GM18909 (cell line): Measurements from ENCODE around the gene ITGA2B.
"Not testable (repeated sequence)": the region's sequence is repeated elsewhere in the genome, so short reads cannot be mapped to it uniquely, and the experiment has no call there.

Source experiments
- ATAC-seq: cut with Tn5 transposase; IDR thresholded peaks from one replicate; pipeline ENCODE4 v1.9.1; 2021; ENCODE audit warnings: mild to moderate bottlenecking; ENCODE audit not compliant: unreplicated experiment, poor library complexity

Gene ITGA2B

DNA sequence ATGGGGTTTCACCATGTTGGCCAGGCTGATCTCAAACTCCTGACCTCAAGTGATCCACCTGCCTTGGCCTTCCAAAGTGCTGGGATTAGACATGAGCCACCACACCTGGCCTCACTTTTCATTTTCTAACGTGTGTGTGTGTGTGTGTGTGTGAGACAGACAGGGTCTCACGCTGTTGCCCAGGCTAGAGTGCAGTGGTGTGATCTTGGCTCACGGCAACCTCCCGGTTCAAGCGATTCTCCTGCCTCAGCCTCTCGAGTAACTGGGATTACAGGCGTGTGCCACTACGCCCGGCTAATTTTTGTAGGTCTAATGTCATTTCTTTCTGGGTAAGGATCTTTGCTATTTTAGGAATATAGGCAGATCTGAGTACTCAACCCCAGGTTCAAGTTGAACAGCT lies 4.7 kb upstream of the ITGA2B start:
- not testable (repeated sequence) for ATAC-seq

DNA sequence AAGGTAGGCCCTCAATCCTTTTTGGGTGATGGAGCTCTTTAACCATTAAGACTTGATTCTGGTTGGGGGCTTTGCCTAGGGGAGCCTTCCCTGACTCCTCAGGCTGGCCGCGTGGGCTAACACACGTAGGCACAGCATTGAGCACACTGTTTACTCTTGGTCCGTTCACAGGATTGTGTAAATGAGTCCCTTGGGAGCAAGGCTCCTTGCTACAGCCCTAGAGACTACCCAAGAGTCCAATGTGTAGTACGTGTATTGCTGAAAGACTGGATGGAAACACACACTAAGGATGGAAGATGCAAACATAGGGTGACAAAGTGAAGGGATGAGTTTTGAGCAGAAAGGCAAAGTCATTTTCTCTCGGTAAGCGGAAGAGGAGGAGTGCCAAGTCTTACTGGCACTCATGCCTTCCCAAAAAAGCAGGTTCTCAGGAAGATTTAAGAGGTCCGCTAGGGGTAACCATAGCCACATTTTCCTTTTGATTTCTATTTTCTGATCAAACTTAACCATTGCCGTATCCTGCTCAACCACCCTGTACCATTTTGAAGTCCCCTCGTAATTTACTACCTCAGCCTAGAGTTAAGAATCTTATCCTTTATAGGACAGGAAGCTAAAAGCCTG lies 911 bp upstream of the ITGA2B start:
- ATAC-seq: no peak

DNA sequence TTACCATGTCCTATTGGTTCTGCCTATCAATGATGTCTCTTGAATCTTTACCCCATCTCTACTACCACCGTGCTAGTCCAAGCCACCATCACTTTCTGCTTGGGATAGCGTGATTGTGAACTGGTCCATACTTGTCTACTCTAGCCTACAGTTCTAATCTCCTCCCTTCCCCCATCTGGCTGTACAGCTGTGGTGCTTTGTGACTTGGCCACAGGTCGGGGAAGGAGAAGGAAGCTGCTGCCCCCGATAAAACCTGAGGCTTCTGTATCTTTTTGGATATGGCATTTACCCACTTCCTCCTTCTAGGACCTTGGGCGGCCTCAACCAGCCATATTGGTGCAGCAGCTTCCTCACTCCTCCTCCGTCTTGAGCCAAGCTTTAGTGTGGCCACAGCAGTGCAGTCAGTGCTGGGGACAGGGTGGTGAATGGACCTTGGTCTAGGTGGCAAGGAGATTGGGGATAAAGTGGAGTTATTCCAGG lies 314 bp upstream of the ITGA2B start:
- ATAC-seq: no peak

DNA sequence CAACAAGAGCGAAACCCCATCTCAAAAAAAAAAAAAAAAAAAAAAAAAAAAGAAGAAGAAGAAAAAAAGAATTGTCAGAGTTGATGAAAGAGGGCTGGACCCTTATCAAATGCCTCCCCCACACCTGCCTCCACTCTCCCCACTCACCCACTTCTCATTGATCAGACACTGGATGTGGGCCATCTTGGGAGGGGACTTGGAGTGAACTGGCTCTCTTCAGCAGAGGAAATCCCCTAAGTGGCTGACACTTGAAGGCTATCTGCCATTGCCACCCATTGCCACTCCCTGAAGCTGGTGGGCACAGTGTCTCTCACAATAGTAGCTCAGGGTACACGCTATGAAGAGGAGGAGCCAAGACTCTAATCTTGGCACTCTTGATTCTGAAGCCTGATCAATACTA lies 1.6 kb downstream of the ITGA2B start:
- no peak for ATAC-seq

DNA sequence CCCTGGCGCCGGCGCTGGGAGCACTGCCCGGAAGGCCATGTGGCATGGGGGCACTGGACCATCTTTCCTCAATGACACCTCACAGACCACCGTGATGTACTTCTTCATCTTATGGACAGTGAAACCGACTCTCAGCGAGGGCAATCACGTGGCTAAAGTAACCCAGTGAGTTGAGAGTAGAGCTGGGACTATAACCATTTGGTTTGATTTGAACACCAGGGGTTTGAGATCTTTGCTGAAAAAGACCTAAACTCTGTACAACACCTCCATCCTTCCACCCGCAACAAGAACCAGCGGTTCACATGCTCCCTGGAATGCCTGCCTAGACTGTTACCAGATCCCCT lies 3.3 kb downstream of the ITGA2B start:
- no peak for ATAC-seq

DNA sequence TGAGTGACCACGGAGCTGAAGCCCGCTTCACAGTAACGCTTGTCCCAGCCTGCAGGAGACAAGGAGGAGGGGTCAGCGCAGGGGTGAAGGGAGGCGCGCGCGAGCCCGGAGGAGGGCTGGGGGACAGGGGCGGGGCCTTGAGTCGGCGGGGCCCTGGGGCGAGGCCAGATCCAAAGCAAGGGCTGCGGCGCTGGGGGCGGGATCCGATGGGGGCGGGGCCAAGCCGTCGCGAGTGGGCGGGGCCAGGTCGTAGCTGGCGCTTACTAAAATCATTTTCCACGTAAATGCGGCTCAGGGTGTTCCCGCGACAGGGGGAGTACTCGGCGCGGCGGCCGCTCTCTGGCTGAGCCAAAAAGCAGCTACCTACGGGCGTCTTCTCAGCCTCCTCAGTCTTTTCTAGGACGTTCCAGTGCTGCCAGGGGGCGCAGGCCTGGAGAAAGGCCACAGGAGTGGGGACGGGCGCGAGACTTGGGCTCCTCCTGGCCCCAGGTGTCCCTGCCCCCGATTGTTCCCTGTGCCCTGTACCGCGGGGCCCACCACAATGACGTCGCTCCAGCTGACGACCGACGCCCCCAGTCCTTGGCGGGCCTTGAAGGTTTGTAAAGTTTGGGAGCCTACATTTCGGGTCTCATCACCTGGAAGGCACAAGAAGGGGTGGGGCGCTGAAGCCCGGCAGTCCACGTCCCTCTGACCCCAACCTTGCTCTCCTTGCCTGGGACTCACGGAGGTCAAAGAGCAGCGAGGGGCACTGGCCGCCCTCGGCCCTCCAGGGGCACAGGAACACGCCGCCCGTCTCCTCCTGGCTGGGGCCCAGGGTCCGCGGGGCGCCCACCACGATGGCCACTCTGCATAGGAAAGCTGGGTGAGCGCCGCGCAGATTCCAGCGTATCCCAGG lies 3.9 kb downstream of the ITGA2B start:
- no peak for ATAC-seq

DNA sequence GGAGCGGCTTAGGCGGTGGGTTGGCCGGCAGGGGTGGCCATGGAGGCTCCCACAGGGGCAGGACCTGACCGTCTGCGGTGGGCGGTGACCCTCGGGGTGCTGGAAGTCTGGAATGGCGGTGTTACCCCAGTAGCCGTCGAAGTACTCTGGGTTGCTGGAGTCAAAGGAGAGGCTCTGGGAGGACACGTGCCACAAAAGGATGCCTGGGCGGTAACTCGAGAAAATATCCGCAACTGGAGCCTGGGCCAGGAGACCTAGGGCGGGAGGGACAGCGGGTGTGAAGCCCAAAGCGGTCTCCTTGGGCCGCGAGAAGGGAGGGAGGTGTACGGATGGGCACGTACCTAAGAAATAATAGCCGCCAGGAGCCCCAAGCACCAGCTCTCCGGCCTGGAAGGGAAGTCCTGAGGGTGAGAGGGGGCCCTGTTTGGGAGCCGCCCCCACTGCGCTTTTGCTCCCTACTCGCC lies 4.6 kb downstream of the ITGA2B start:
- no peak for ATAC-seq

DNA sequence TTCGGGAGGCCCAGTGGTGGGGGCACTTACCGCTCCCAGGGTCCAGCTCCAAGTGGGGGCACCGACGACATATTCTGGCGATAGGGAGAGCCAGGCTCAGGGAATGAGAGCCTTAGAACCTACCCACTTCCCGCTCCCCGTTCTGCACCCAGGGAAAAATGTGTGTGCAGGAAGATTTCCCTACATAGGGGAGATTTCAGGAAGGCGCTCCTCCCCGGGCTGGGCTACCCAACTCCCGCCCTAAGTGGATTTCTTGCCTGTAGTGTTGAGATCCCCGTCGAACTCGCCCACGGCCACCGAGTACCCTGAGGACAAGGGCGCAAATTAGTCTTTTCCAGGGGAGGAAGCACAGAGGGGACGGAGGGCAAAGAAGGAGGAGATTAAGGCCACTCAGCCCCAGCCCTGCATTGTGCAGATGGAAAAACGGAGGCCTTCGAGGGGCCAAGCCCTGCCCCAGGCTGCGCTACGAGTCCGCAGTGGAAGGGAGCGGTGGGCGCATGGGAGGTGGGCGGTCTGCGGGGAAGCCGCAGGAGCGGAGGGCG lies 5.1 kb downstream of the ITGA2B start:
- ATAC-seq: no peak

DNA sequence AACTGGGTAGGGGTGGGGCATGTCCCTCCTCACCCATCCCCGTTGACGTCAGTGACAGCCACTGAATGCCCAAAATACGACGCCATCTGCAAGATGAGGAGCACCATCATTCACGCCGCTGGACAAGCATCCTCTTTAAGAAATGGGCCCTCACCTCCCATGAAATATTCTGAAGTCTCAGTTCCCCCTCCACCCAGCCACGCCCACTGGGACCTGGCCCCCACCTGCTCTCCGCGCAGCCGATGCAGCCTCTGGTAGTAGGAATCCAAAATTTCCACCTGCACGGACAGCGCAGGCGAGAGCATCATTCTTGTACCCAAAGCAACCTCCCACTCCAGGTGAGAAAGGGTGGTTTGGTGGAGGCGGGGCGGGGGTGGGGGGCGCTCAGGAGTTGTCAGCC lies 5.6 kb downstream of the ITGA2B start:
- ATAC-seq: no peak

DNA sequence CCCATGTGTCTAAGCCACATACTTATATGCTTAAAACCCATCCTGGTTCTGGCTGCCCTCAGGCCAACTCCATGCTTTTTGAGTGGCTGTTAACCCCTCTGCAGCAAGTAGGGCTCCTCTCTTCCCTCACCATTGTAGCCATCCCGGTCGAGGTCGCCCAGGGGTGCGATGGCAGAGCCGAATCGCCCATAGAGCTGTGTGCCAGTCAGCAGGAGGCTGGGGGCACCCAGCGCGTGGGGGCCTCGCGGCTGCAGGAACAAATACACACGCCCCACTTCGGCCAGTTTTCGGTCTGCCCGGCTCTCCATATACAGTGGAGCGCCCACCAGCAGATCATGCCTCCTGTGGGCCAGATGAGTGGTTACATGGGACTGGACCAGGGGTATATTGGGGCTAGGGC lies 6.1 kb downstream of the ITGA2B start:
- no peak for ATAC-seq

DNA sequence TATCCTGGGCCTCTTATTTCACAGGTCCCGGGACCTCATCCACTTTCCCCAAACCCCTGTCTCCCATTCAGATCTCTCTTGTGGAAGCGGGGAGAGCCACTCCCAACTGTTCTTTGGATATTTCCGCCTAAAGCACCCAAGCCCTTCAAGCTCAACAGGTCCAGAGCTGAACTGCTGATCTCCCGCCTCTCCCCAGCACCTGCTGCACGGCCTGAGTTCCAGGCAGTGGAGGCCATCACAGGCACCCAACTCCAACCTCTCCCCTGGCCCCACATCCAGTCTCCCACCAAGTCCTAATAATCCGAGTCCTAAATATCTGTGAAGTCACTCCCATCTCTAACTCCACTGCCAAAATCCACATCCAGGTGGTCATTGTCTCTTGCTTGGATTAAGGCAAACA lies 6.5 kb downstream of the ITGA2B start:
- no peak for ATAC-seq

DNA sequence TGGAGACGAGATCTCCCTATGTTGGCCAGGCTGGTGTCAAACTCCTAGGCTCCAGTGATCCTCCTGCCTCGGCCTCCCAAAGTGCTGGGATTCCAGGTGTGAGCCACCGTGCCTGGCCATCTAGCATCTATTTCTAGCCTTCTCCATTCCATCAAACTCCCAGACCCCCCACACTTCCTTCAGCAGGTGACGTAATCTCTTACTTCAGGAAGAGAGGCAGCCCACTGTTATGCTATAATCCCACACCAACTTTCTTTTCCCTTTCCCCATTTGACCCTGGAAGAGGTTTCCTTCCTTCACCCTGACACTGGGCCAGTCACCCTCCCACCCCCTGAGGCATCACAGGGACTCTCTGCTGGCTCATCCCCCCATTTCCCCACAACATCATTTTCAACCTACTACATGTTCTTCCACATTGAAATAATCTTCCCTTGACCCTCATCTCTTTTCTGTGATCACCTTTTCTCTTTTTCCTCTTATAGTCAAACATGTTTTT lies 7.6 kb downstream of the ITGA2B start:
- ATAC-seq: no peak

DNA sequence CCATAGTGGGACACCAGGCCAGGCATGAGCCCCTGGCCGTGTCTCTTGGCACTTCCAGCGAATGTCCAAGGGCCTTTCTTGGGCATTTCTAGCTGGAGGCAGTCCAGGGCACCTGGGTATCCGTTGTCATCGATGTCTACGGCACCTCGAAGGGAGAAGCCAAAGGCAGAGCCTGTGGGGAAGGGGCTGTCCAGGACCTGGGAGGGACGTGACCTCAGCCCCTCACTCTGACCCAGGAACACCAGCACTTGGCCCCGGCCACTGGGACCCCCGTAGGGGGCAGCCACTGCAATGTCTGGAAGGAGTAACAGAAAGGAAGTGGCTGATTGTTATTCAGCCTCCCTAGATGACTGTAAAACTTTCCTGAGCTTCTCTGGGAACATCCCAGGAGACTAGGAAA lies 8.7 kb downstream of the ITGA2B start:
- ATAC-seq: no peak

DNA sequence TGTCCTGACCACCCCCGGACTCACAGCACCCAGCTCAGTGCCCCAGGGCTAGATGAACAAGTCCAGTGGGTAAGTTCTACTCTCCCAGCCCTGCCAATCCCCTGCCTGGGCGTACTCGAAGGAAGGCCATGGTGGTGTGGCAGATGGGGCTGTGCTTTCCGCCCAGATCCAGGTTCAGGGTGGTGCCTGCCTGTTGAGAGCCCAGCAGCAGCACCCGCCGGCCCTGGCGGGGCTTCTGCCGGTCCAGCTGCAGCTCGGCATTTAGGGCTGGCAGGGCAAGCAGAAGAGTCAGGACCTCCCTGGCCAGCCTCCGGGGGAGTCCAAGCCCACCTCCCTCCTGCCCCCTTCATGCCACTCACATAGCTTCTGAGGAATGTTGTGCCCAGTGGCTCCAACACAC lies 9.6 kb downstream of the ITGA2B start:
- ATAC-seq: no peak

DNA sequence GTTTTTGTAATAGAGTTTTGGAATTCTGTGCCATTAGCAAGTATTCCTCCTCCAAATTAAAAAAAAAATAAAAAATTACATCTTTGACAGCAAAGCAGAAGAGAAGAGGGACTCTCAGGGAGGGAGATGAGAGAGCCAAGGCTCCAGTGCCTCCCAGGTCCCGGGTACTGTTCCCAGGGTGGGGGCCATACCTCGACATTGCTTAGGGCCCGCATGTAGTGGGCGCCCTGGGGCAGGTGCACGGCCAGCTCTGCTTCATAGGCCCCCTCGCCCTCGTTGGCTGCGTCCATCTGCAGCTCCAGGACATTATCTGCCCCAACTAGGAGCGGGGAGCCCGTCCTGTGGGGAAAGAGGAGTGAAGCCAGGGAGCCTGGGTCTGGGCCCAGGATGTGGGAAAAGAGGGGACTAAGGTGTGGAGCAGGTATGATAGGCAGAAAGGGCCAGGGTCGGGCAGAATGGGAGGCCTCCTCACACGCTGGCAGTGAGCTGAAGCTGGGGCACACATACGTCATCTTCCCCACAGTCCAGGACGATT lies 11.2 kb downstream of the ITGA2B start:
- no peak for ATAC-seq

DNA sequence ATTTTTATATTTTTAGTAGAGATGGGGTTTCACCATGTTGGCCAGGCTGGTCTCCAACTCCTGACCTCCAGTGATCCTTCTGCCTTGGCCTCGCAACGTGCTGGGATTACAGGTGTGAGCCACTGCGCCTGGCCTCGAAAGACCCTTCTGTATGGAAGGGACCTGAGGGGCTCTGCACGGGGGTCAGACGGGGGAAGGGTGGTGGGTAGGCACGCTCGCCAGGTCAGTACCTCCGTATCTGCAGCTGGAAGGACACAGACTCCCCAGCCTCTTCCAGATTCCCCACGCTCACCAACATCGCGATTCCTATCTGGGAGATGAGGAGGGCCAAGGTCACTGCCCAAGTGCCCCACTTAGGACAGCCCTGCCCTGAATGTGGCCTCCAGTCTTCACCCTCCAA lies 12.7 kb downstream of the ITGA2B start:
- ATAC-seq: no peak

DNA sequence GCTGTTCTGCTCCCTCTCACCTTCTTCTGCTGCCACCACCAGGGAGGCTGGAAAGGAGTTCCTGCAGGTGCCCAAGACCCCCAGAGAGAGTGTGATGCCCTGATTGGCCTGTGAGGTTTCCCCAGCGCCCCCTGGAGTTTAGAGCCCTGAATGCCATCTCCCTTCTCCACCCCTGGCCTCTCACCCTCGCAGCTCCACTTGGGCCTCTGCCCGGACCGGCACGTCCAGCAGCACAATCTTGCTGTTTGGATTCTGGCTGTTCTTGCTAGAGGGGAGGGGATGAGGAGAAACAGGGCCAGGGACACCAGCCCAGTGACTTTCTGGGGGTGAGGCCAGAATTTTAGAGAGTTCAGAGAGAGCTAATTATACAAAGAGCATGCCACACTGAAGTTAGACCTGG lies 13.3 kb downstream of the ITGA2B start:
- ATAC-seq: no peak

DNA sequence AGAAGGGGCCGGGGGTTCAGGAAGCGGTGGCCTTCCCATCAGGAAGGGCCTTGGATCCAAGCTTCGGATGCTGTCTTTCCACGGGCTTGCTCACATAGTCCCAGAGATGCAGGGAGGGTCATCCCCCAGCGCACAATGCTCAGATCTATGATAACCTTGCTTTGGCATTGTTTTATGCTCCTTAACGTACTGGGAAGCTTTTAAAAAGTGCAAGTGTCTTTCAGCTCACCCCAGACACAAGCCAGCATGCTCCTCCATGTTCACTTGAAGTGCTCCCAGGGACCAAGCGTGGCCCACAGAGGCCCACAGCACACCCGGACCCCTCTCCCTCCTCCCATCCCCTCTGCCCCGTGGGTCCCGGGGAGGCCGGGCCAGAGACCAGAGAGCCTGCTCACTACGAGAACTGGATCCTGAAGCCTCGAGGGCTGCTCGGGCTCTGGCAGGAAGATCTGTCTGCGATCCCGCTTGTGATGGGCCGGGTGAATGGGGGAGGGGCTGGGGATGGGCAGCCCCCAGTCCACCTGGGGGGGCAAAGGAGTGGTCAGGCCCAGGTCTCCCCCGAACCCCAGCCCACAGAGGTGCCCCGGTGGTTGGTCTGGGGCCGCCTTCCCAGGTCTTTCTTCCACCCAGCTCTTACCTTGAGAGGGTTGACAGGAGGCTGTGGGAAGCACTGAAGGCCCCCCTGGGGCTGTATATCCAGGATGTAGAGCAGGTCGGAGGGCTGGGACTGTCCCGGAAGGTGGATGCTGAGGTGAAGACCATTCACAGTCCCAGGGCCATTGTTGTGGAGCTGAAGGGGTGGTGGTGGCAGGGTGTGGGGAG lies 14.0 kb downstream of the ITGA2B start:
- ATAC-seq: no peak

DNA sequence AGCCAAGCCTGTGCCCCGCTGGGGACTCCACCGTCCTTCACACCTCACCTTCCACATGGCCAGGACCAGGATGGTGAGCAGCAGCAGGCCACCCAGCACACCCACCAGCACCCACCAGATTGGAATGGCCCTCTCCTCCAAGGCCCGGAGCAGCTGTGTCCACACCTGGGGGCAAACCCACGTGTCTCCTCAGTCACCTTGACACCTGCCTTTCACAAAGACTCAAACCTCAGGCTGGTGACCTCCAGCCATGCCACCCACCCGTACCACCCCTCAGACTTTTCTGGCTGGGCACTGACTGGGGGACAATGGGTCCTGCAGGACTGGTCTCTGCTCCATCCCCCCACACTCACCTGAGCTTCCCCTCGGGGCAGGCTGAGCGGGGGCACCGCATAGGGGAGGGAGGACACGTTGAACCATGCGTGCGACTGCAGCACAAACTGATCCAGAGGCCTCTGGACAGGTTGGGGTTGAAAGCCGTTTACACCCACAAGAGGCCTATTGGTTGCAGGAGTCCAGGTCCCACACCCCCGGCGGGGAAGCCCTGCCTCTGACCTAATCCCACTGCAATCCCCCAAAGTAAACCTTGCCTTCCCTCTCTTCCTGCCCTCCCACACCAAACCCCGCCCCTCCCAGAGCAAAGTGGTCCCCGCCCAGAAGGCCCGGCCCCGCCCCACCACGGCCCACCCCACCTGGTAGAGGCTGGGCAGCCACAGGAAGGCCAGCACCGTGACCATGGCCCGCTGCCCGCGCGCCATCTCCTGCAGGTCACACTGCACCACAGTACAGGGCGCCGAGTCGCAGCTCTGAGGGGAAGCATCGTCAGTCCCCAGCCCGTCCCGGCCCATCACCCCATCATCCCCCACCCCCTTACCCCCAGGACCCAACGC lies 14.9 kb downstream of the ITGA2B start:
- ATAC-seq: no peak
